Stomach (tissue), 9 donors: ENCODE results near the gene TGOLN2. TPM values are rescaled to one million over a fixed set of nuclear protein-coding genes. Genes with fewer than 3 reads are reported as not detected.

ENCODE experiments used
- DNase-seq, 2 donors: peaks; one replicate each; pipeline versions ENCODE4 v3.0.0 to v3.0.0-alpha.2; 2013 to 2019
- H3K27ac ChIP-seq, 5 donors: fragments of 200-600 bp in 4 of 5; sonication (generic) in 4 of 5; one replicate each; pipeline ENCODE4 v1.5.1; 2013 to 2019; ENCODE audit warnings: mild to moderate bottlenecking in 1 of 5, moderate library complexity in 1 of 5
- H3K27me3 ChIP-seq, 3 donors: fragments of 200-600 bp; sonication (generic); one replicate each; pipeline ENCODE4 v1.5.1; 2017 to 2019; ENCODE audit warnings: mixed run types in 1 of 3
- H3K36me3 ChIP-seq, 4 donors: fragments of 200-600 bp; sonication (generic); 1 replicate in 3 of 4; 2 replicates in 1 of 4; pipeline ENCODE4 v1.5.1; 2016 to 2019
- H3K4me1 ChIP-seq, 4 donors: fragments of 200-600 bp; sonication (generic); one replicate each; pipeline ENCODE4 v1.5.1; 2016 to 2019
- H3K4me3 ChIP-seq, 4 donors: fragments of 200-600 bp; sonication (generic) in 3 of 4; one replicate each; pipeline ENCODE4 v1.5.1; 2016 to 2019; ENCODE audit warnings: mild to moderate bottlenecking in 1 of 4
- H3K9me3 ChIP-seq, 4 donors: fragments of 200-600 bp; sonication (generic); one replicate each; pipeline ENCODE4 v1.5.1; 2016 to 2019
- EP300 ChIP-seq: sonication (generic); formaldehyde crosslinking; IDR thresholded peaks from one replicate; pipeline ENCODE4 v1.6.1; 2017; ENCODE audit warnings: antibody characterized with exemption
- POLR2A ChIP-seq, 4 donors: fragments of 450-650 bp; IDR thresholded peaks; one replicate each; pipeline ENCODE4 v1.6.1; 2016; ENCODE audit warnings: antibody characterized with exemption in 4 of 4, control low read depth in 2 of 4, mild to moderate bottlenecking in 1 of 4, moderate library complexity in 1 of 4
- POLR2AphosphoS5 ChIP-seq, 3 donors: sonication (generic); formaldehyde crosslinking; IDR thresholded peaks; one replicate each; pipeline ENCODE4 v1.6.1; 2016; ENCODE audit warnings: antibody characterized with exemption in 3 of 3
- WGBS, 5 donors: extraction: QIAGEN DNeasy Blood & Tissue Kit in 3 of 5; methylation state at CpG; one replicate each; pipeline versions ENCODE4 v1.1.5 to v1.1.7; 2013 to 2018; 5-methylcytosine and 5-hydroxymethylcytosine counted together
- intact Hi-C: fragments of 100-400 bp; cut with DNase I; formaldehyde crosslinking; loops from one replicate; pipeline ENCODE4 v1.15.1; 2023; ENCODE audit warnings: low total_unique reads
- polyA plus RNA-seq, 3 donors: library from polyadenylated mRNA; stranded (reverse); fragments of 200-250 nt; gene quantifications; one replicate each; pipeline ENCODE4 v1.2.3, GENCODE V29; 2013
- total RNA-seq, 5 donors: library from RNA; depleted of rRNA; stranded (reverse); fragments of >200 nt; gene quantifications; one replicate each; pipeline versions ENCODE4 v1.1.0 to v1.2.3, GENCODE V29; 2014 to 2016
- TF ChIP-seq, protein P1 (sequence below), 7 experiments: fragments of 450-650 bp in 4 of 7; fragments of 200-600 bp in 3 of 7; sonication (generic) in 3 of 7; IDR thresholded peaks; one replicate each; pipeline ENCODE4 v1.5.1; 2016 to 2019; ENCODE audit warnings: antibody characterized with exemption in 7 of 7, control low read depth in 2 of 7, mild to moderate bottlenecking in 1 of 7
- donor health status: healthy with polysubstance abuse.
- donor health status: Bipolar disorder and iron deficiency.
- donor health status: healthy.

Gene TGOLN2
- total and polyA plus RNA-seq, 8 donors, result 10.8 to 232 (median 105) TPM

DNA sequence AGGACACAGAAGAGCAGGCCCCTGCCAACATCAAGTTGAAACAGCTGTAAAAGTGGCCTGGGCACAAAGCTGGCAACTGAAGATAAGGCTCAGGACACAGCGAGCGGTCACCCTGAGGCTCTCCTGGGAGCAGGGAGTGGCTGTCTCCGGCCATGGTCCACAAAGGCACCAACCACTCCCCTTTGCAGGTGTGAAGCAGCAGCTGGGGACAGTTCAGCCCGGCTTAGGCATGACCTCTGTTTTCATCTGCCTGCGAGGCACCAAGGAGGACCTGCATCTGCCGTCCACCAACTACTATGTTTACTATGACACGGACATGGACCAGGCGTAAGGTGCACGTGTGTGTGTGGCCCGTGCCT is 12.9 kb downstream of the TGOLN2 start:
- TF ChIP-seq EP300, result no peak
- TF ChIP-seq, protein P1, sequence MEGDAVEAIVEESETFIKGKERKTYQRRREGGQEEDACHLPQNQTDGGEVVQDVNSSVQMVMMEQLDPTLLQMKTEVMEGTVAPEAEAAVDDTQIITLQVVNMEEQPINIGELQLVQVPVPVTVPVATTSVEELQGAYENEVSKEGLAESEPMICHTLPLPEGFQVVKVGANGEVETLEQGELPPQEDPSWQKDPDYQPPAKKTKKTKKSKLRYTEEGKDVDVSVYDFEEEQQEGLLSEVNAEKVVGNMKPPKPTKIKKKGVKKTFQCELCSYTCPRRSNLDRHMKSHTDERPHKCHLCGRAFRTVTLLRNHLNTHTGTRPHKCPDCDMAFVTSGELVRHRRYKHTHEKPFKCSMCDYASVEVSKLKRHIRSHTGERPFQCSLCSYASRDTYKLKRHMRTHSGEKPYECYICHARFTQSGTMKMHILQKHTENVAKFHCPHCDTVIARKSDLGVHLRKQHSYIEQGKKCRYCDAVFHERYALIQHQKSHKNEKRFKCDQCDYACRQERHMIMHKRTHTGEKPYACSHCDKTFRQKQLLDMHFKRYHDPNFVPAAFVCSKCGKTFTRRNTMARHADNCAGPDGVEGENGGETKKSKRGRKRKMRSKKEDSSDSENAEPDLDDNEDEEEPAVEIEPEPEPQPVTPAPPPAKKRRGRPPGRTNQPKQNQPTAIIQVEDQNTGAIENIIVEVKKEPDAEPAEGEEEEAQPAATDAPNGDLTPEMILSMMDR (IDR thresholded peaks at IDR 0.05), result no peak
- no peak for TF ChIP-seq POLR2A (IDR thresholded peaks at IDR 0.05)
- TF ChIP-seq POLR2AphosphoS5 (IDR thresholded peaks at IDR 0.05), result no peak
- intact Hi-C loops, result no loop called here
- no peaks in the 10 kb centered on the region for H3K9me3 ChIP-seq
- 56 to 74% (median 60%) methylated on average over 8 to 10 of the region's 10 CpGs for WGBS, 5 donors
- no peaks in the 10 kb centered on the region for H3K27me3 ChIP-seq
- H3K4me3 ChIP-seq, result no peak overlapping the region
- H3K4me1 ChIP-seq, result peaks cover 4 to 32% (median 18%) of the 10 kb centered on the region in 4 donors
- DNase-seq, result peak in 1 of 2 donors; percentile 32
- H3K36me3 ChIP-seq, result peaks cover 20 to 67% (median 63%) of the 10 kb centered on the region in 4 donors
- peak overlapping the region in 1 of 5 donors; percentile 66 for H3K27ac ChIP-seq

DNA sequence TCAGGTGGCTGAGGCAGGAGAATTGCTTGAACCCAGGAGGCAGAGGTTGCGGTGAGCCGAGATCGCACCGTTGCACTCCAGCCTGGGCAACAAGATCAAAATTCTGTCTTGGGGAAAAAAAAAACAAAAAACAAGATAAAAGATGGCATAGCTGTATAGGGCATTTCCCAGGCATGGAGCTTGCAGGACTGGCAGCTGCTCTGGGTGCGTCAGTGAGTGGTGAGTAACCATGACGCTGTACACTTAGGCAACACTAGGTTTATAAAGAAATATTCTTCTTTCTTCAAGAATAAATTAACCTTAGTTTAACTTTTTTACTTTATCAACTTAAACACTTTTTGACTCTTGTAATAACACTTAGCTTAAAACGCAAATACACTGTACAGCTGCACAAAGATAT is 15.4 kb downstream of the TGOLN2 start:
- H3K4me3 ChIP-seq, result no peak overlapping the region
- no peaks in the 10 kb centered on the region for H3K27me3 ChIP-seq
- H3K27ac ChIP-seq, result no peak overlapping the region
- DNase-seq, result no peak
- intact Hi-C loops, result no loop called here
- no peaks in the 10 kb centered on the region for H3K9me3 ChIP-seq
- TF ChIP-seq, protein P1 (IDR thresholded peaks at IDR 0.05), result no peak
- TF ChIP-seq POLR2A (IDR thresholded peaks at IDR 0.05) (no peak), EP300 (no peak), POLR2AphosphoS5 (IDR thresholded peaks at IDR 0.05) (no peak)
- H3K36me3 ChIP-seq, result peaks cover 8 to 49% (median 43%) of the 10 kb centered on the region in 4 donors
- H3K4me1 ChIP-seq, result peaks cover 17 to 40% (median 27%) of the 10 kb centered on the region in 4 donors
- 72 to 84% (median 82%) methylated on average over 7 of the region's 7 CpGs for WGBS, 5 donors

DNA sequence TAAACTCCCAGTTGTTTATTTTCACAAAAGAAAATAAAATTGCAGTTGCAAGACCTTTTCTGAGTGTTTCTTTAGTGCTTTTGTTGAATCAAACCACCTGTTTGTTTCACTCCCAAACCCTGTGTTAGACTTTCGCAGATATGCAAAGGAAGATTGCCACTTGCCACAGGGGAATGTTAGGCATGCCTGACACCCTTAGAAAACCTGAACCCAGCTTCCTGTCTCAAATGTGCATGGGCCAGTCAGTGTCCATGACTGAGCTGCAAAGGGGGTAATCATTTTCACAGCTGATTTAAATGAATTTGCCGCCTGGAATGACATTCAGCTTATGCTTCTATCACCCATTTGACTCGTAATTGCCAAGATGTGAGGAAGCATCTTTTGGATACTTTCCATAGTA is 17.5 kb downstream of the TGOLN2 start:
- H3K4me3 ChIP-seq, result no peak overlapping the region
- no peaks in the 10 kb centered on the region for H3K27me3 ChIP-seq
- TF ChIP-seq, protein P1 (IDR thresholded peaks at IDR 0.05), result no peak
- no peak for TF ChIP-seq EP300
- TF ChIP-seq POLR2AphosphoS5 (IDR thresholded peaks at IDR 0.05), result no peak
- TF ChIP-seq POLR2A (IDR thresholded peaks at IDR 0.05), result no peak
- no peaks in the 10 kb centered on the region for H3K9me3 ChIP-seq
- intact Hi-C loops, result no loop called here
- 63 to 76% (median 67%) methylated on average over 3 of the region's 3 CpGs for WGBS, 5 donors
- H3K4me1 ChIP-seq, result peaks cover 17 to 52% (median 33%) of the 10 kb centered on the region in 4 donors
- peak overlapping the region in 2 of 5 donors; percentile 65 to 69 for H3K27ac ChIP-seq
- DNase-seq, result no peak
- peaks cover 0 to 49% (median 42%) of the 10 kb centered on the region in 4 donors for H3K36me3 ChIP-seq

DNA sequence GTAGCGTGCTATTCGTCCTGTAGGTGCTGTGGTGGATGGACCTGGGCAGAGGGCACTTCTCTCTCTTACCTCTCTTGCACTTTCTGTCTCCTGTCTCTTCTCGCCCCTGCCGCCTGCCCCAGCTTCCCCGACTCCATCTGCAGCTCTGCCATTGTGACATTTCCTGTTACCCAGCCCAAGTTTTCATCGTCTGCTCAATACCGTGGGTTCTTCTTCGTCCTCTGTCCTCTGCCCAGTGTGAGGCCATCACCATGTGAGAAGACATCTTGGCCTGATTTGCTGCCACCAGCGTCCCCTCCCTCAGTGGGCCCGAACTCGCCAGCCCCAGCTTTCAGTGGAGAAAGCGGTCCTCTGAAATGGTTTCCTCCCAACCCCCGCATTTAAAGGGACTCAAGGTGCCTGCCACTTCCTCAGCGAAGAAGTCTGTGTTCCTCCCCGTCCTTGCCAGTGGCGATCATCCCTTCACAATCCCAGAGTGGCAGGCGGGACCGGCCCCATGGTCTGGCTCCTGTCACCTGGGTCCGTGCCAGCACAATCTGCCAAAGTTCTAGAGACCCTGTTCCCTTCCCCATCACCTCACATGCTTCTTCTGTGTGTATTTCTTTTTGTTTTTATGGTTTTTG is 18.0 kb downstream of the TGOLN2 start:
- WGBS, 5 donors, result 59 to 69% (median 67%) methylated on average over 19 of the region's 19 CpGs
- no peak overlapping the region for H3K4me3 ChIP-seq
- TF ChIP-seq EP300 (no peak), POLR2AphosphoS5 (IDR thresholded peaks at IDR 0.05) (no peak), POLR2A (IDR thresholded peaks at IDR 0.05) (no peak)
- TF ChIP-seq, protein P1 (IDR thresholded peaks at IDR 0.05), result no peak
- peak overlapping the region in 4 of 5 donors; percentile 33 to 69 (median 58) for H3K27ac ChIP-seq
- H3K36me3 ChIP-seq, result peaks cover 0 to 49% (median 41%) of the 10 kb centered on the region in 4 donors
- intact Hi-C loops, result no loop called here
- H3K9me3 ChIP-seq, result no peaks in the 10 kb centered on the region
- H3K4me1 ChIP-seq, result peaks cover 17 to 51% (median 33%) of the 10 kb centered on the region in 4 donors
- DNase-seq, result no peak
- no peaks in the 10 kb centered on the region for H3K27me3 ChIP-seq
